Caco-2 (cell line): ENCODE data around the gene CACNG4. TPM values are rescaled to one million over a fixed set of nuclear protein-coding genes. Genes with fewer than 3 reads are reported as not detected.

Experiments
- BruUV-seq: library from RNA; stranded (reverse); fragments of 400-500 nt; replicated peaks from 2 replicates; lab custom pipeline; 2021; lab: Mats Ljungman, UMichigan
- CTCF ChIA-PET: fragments of 300-600 bp; sonication (Branson Sonifier 250); formaldehyde crosslinking; loops from one replicate; lab custom pipeline; 2022; ENCODE audit warnings: antibody characterized with exemption; lab: Charles Lee
- POLR2A ChIA-PET: fragments of 300-600 bp; sonication (Branson Sonifier 250); formaldehyde crosslinking; loops from one replicate; lab custom pipeline; 2022; ENCODE audit warnings: antibody characterized with exemption; lab: Charles Lee
- DNase-seq, 2 experiments: peaks; one replicate each; pipeline versions ENCODE4 v3.0.0 to v3.0.0-alpha.2; 2020 to 2022
- H3K27me3 ChIP-seq: replicated peaks from 2 replicates; pipeline ENCODE4 v1.6.0; 2011; ENCODE audit warnings: low read length; ENCODE audit not compliant: control insufficient read depth, insufficient read depth
- H3K36me3 ChIP-seq: 2 replicates; pipeline ENCODE4 v1.5.1; 2011; ENCODE audit warnings: low read length; ENCODE audit not compliant: control insufficient read depth, insufficient read depth
- H3K4me1 ChIP-seq: fragments of 250-450 bp; sonication (Bioruptor Pico); 2 replicates; pipeline ENCODE4 v1.5.1; 2020; ENCODE audit warnings: mild to moderate bottlenecking
- H3K4me3 ChIP-seq: 2 replicates; pipeline ENCODE4 v1.5.1; 2011; ENCODE audit warnings: low read depth, mild to moderate bottlenecking, control low read depth, low read length
- H3K9me3 ChIP-seq: fragments of 250-450 bp; sonication (Bioruptor Pico); 2 replicates; pipeline ENCODE4 v1.5.1; 2020; ENCODE audit warnings: mild to moderate bottlenecking, moderate library complexity
- H3K27ac Mint-ChIP-seq: one replicate; pipeline ENCODE4 v1.8.0; 2022; ENCODE audit warnings: mixed read lengths; ENCODE audit not compliant: unreplicated experiment
- H3K27me3 Mint-ChIP-seq: one replicate; pipeline ENCODE4 v1.8.0; 2022; ENCODE audit warnings: mixed read lengths; ENCODE audit not compliant: insufficient read depth, unreplicated experiment
- H3K36me3 Mint-ChIP-seq: one replicate; pipeline ENCODE4 v1.8.0; 2022; ENCODE audit warnings: mild to moderate bottlenecking, mixed read lengths; ENCODE audit not compliant: insufficient read depth, unreplicated experiment
- H3K4me1 Mint-ChIP-seq: one replicate; pipeline ENCODE4 v1.8.0; 2022; ENCODE audit warnings: low read depth, mixed read lengths; ENCODE audit not compliant: unreplicated experiment
- H3K4me3 Mint-ChIP-seq: one replicate; pipeline ENCODE4 v1.8.0; 2022; ENCODE audit warnings: mild to moderate bottlenecking, moderate library complexity, mixed read lengths; ENCODE audit not compliant: unreplicated experiment
- H3K9me3 Mint-ChIP-seq: one replicate; pipeline ENCODE4 v1.8.0; 2022; ENCODE audit warnings: mixed read lengths; ENCODE audit not compliant: unreplicated experiment
- intact Hi-C: fragments of 100-400 bp; cut with micrococcal nuclease; formaldehyde crosslinking; loops from one replicate; pipeline ENCODE4 v1.10.0; 2022; ENCODE audit not compliant: unreplicated experiment
- total RNA-seq: library from RNA; stranded (reverse); gene quantifications from 2 replicates; pipeline ENCODE4 v1.2.3, GENCODE V29; 2022
- TF ChIP-seq, protein P1 (sequence below), 2 experiments: fragments of 200-600 bp in 1 of 2; IDR thresholded peaks; 1 replicate in 1 of 2; 2 replicates in 1 of 2; pipeline versions ENCODE4 v1.5.1 to v1.8.0; 2011 to 2022; ENCODE audit warnings: antibody characterized with exemption in 1 of 2, control low read depth in 1 of 2, inconsistent platforms in 1 of 2, low read depth in 1 of 2, low read length in 1 of 2, mild to moderate bottlenecking in 1 of 2, moderate library complexity in 1 of 2; ENCODE audit not compliant: insufficient read depth in 1 of 2, severe bottlenecking in 1 of 2, unreplicated experiment in 1 of 2

Gene CACNG4
- total RNA-seq, 1 experiment from 2014 or later, result 12.8 TPM

GRCh38 chr17:66954632-66955031, 9.9 kb upstream of the CACNG4 start:
- peaks cover 8% of the 10 kb centered on the region for H3K9me3 Mint-ChIP-seq
- POLR2A ChIA-PET, result no interaction called here
- no peak for DNase-seq
- H3K27me3 ChIP-seq, result no peaks in the 10 kb centered on the region
- H3K4me3 ChIP-seq, result no peak overlapping the region
- H3K4me1 ChIP-seq, result peaks cover 67% of the 10 kb centered on the region
- no peaks in the 10 kb centered on the region for H3K36me3 ChIP-seq
- H3K36me3 Mint-ChIP-seq, result peaks cover 28% of the 10 kb centered on the region
- peak overlapping the region; percentile 99 for H3K27ac Mint-ChIP-seq
- H3K9me3 ChIP-seq, result peaks cover 3% of the 10 kb centered on the region; the same call in 1 of the 2 replicates
- H3K27me3 Mint-ChIP-seq, result no peaks in the 10 kb centered on the region
- peaks cover 30% of the 10 kb centered on the region for H3K4me1 Mint-ChIP-seq
- no TSS peak for BruUV-seq
- no peak overlapping the region for H3K4me3 Mint-ChIP-seq
- intact Hi-C loops, result no loop called here
- CTCF ChIA-PET, result no interaction called here
- TF ChIP-seq, protein P1, sequence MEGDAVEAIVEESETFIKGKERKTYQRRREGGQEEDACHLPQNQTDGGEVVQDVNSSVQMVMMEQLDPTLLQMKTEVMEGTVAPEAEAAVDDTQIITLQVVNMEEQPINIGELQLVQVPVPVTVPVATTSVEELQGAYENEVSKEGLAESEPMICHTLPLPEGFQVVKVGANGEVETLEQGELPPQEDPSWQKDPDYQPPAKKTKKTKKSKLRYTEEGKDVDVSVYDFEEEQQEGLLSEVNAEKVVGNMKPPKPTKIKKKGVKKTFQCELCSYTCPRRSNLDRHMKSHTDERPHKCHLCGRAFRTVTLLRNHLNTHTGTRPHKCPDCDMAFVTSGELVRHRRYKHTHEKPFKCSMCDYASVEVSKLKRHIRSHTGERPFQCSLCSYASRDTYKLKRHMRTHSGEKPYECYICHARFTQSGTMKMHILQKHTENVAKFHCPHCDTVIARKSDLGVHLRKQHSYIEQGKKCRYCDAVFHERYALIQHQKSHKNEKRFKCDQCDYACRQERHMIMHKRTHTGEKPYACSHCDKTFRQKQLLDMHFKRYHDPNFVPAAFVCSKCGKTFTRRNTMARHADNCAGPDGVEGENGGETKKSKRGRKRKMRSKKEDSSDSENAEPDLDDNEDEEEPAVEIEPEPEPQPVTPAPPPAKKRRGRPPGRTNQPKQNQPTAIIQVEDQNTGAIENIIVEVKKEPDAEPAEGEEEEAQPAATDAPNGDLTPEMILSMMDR (IDR thresholded peaks at IDR 0.05; ENCODE audit: insufficient read depth in 1 of 2, low read depth in 1 of 2, low read length in 1 of 2, severe bottlenecking in 1 of 2, unreplicated experiment in 1 of 2), result no peak

DNA sequence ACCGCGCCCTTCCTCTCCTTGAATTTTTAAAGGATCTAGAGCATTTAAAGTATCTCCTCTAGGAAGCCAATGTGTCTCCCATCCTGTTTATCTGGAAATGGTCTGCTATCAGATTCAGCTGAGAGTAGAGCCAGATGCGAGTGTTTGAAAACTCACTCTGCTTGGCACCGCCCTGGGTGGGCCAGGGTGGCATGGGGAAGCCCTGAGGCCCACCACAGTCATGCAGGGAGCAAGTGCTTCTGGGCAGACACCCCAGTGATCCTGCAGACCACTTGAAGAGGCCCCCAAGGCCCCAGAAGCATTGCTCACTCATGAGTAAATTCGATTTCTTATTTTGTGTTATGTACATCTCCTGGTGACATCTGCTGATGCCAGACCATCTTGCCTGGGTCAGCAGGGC, 8.7 kb upstream of the CACNG4 start:
- no TSS peak for BruUV-seq
- no peak for DNase-seq
- no peaks in the 10 kb centered on the region for H3K27me3 ChIP-seq
- peak overlapping the region; percentile 22 for H3K27ac Mint-ChIP-seq
- no peaks in the 10 kb centered on the region for H3K9me3 ChIP-seq
- H3K36me3 ChIP-seq, result no peaks in the 10 kb centered on the region
- no peaks in the 10 kb centered on the region for H3K27me3 Mint-ChIP-seq
- TF ChIP-seq, protein P1 (IDR thresholded peaks at IDR 0.05; ENCODE audit: insufficient read depth in 1 of 2, low read depth in 1 of 2, low read length in 1 of 2, severe bottlenecking in 1 of 2, unreplicated experiment in 1 of 2), result no peak
- intact Hi-C loops, result no loop called here
- CTCF ChIA-PET, result no interaction called here
- POLR2A ChIA-PET, result no interaction called here
- H3K9me3 Mint-ChIP-seq, result no peaks in the 10 kb centered on the region
- H3K4me3 ChIP-seq, result no peak overlapping the region
- H3K4me1 ChIP-seq, result peaks cover 59% of the 10 kb centered on the region
- H3K4me3 Mint-ChIP-seq, result no peak overlapping the region
- peaks cover 25% of the 10 kb centered on the region for H3K4me1 Mint-ChIP-seq
- peaks cover 19% of the 10 kb centered on the region for H3K36me3 Mint-ChIP-seq

DNA sequence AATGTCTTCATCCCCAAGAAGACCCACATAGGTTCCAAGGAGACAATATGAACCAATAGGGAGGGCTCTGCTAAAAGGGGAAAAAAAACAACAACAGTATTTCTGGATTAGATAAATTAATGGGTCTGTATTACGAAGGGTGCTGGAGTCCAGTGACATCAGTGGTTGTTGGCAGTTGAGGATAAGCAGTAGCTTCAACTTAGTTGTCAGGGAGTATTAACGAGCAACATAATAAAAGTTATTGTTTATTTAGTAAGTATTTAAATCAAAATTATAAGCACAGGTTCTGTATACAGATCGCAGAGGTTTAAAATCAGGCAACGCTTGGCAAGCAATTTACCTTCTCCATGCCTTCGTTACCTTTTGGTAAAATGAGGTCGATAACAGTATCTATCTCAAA, 7.6 kb upstream of the CACNG4 start:
- Mint-ChIP-seq H3K27me3 (no peaks in the 10 kb centered on the region), H3K4me3 (no peak overlapping the region), H3K27ac (no peak overlapping the region), H3K9me3 (no peaks in the 10 kb centered on the region), H3K4me1 (peaks cover 15% of the 10 kb centered on the region), H3K36me3 (peaks cover 10% of the 10 kb centered on the region)
- intact Hi-C loops, result no loop called here
- CTCF ChIA-PET, result interaction anchor here (1.2 to 1.4 kb wide), 2 partner anchors 13 to 18 kb away, joined by 3 read pairs; no protein-coding TSS in a partner anchor
- POLR2A ChIA-PET, result no interaction called here
- no peaks in the 10 kb centered on the region for H3K27me3 ChIP-seq
- no peaks in the 10 kb centered on the region for H3K9me3 ChIP-seq
- peaks cover 49% of the 10 kb centered on the region for H3K4me1 ChIP-seq
- BruUV-seq, result no TSS peak
- H3K36me3 ChIP-seq, result no peaks in the 10 kb centered on the region
- no peak overlapping the region for H3K4me3 ChIP-seq
- DNase-seq, result no peak
- TF ChIP-seq, protein P1 (IDR thresholded peaks at IDR 0.05; ENCODE audit: insufficient read depth in 1 of 2, low read depth in 1 of 2, low read length in 1 of 2, severe bottlenecking in 1 of 2, unreplicated experiment in 1 of 2), result no peak
